ENCODE results near the gene PLEKHA8. TPM values are rescaled to one million over a fixed set of nuclear protein-coding genes. Genes with fewer than 3 reads are reported as not detected.
A peak's percentile ranks its signal among the peaks of the same experiment; 100 is the strongest.

The PLEKHA8 gene
- total and polyA plus RNA-seq, 2 of the 8 experiments (the other 6 are each of a cell fraction or from before 2014, with no cell fraction given) = 10.7 to 44.0 TPM

DNA sequence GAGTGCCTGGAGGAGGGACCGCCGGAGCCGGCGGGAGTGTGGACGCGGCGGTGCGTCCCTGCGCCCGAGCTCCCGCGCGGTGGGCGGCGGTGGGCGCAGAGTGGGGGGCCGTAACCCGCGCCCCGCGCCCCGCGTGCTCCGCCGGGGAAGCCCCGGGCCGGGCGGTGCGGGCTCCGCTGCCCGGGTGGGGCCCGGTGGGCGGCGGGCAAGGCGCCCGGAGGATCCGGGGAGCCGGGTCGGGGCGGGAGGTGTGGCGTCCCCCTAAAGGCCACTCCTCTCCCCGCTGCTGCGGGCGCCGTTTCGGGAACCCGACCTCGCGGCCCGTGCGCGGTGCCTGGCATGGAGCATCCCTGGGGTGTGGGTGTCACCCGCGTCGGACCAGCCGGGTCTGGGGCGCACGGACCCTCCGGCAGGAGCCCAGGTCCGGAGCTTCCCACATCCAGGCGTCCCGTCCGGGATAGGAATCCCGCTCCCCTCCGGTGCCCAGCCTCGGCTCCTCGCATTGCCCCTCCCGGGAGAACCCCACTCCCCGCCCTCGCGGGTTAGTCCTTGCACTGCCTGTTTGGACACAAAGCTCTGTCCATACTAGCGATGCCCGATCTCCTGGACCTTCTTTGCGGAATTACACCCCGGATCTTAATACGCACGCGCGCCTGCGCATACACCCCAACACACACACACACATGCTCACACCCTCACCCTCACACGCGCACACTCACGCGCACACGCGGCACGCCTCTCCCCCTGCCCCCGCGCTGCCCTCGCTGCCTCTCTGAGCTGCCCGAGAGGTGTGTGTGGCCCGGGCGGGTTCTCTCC lies 107.3 kb downstream of the PLEKHA8 start (continued):
- no peak for TF ChIP-seq GTF2F1 (IDR thresholded peaks at IDR 0.05; ENCODE audit: borderline replicate concordance, low read depth, low read length)
- no peak for TF ChIP-seq TBP (IDR thresholded peaks at IDR 0.05; ENCODE audit: low read depth, low read length)
- TF ChIP-seq KDM4A (IDR thresholded peaks at IDR 0.05; ENCODE audit: low read depth, low read length, severe bottlenecking) = peak; percentile 76
